ENCODE results near the gene CATSPERB.
"Not testable (repeated sequence)": the region's sequence is repeated elsewhere in the genome, so short reads cannot be mapped to it uniquely, and the experiment has no call there.

The CATSPERB gene

GRCh38 chr14:91545946-91546716, 185.8 kb downstream of the CATSPERB start:
- no peak for DNase-seq
- no peaks in the 10 kb centered on the region for H3K27me3 ChIP-seq (replicated peaks; ENCODE audit: control insufficient read depth, insufficient read depth, low read length, poor library complexity, severe bottlenecking)
- no peaks in the 10 kb centered on the region for H3K4me1 ChIP-seq (ENCODE audit: control insufficient read depth, insufficient read depth, low read length, poor library complexity, severe bottlenecking)
- no peak overlapping the region for H3K4me3 ChIP-seq (ENCODE audit: insufficient read depth, low read depth, low read length, poor library complexity, severe bottlenecking)
- H3K36me3 ChIP-seq (ENCODE audit: control insufficient read depth, insufficient read depth, low read length): no peaks in the 10 kb centered on the region
- no peaks in the 10 kb centered on the region for H3K9me3 ChIP-seq (ENCODE audit: control insufficient read depth, low read length)
- H3K27ac ChIP-seq (ENCODE audit: insufficient read depth, low read length, poor library complexity, severe bottlenecking): no peak overlapping the region

- H3K4me3 ChIP-seq (ENCODE audit: insufficient read depth, low read depth, low read length, poor library complexity, severe bottlenecking): no peak overlapping the region
- no peaks in the 10 kb centered on the region for H3K4me1 ChIP-seq (ENCODE audit: control insufficient read depth, insufficient read depth, low read length, poor library complexity, severe bottlenecking)
- no peak overlapping the region for H3K27ac ChIP-seq (ENCODE audit: insufficient read depth, low read length, poor library complexity, severe bottlenecking)
- H3K36me3 ChIP-seq (ENCODE audit: control insufficient read depth, insufficient read depth, low read length): no peaks in the 10 kb centered on the region
- DNase-seq: no peak
- H3K27me3 ChIP-seq (replicated peaks; ENCODE audit: control insufficient read depth, insufficient read depth, low read length, poor library complexity, severe bottlenecking): no peaks in the 10 kb centered on the region
- no peaks in the 10 kb centered on the region for H3K9me3 ChIP-seq (ENCODE audit: control insufficient read depth, low read length)
Observed at GRCh38 chr14:91545204-91545603, 186.7 kb downstream of the CATSPERB start.

DNA sequence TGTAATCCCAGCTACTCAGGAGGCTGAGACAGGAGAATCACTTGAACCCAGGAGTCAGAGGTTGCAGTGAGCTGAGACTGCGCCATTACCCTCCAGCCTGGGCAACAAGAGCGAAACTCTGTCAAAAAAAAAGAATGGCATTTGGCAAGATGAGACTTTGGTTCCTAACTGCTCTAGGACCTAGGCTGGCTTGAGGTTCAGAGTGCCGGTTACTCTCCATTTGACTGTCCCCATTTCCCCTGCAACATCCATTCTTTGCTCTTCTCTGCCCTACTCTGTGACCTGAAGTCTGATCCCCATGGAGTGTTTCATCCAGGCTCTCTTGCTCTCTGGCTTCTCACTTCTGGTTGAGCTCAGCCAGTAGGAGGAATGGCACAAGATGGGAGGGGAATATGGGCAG, 195.6 kb downstream of the CATSPERB start:
- no peak for DNase-seq
- H3K27me3 ChIP-seq (replicated peaks; ENCODE audit: control insufficient read depth, insufficient read depth, low read length, poor library complexity, severe bottlenecking): no peaks in the 10 kb centered on the region
- H3K4me3 ChIP-seq (ENCODE audit: insufficient read depth, low read depth, low read length, poor library complexity, severe bottlenecking): no peak overlapping the region
- no peaks in the 10 kb centered on the region for H3K4me1 ChIP-seq (ENCODE audit: control insufficient read depth, insufficient read depth, low read length, poor library complexity, severe bottlenecking)
- no peak overlapping the region for H3K27ac ChIP-seq (ENCODE audit: insufficient read depth, low read length, poor library complexity, severe bottlenecking)
- H3K9me3 ChIP-seq (ENCODE audit: control insufficient read depth, low read length): no peaks in the 10 kb centered on the region
- H3K36me3 ChIP-seq (ENCODE audit: control insufficient read depth, insufficient read depth, low read length): no peaks in the 10 kb centered on the region

DNA sequence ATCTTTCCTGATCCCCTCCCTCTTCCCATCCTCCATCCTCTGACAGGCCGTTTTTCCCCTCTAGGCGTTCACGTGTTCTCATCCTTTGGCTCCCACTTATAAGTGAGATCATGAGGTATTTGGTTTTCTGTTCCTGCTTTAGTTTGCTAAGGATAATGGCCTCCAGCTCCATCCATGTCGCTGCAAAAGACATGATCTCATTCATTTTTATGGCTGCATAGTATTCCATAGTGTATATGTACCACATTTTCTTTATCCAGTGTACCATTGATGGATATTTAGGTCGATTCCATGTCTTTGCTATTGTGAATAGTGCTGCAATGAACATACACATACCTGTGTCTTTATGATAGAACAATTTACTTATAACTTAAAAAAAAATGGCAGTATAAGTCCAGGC, 197.8 kb downstream of the CATSPERB start:
- not testable (repeated sequence) for H3K27me3 ChIP-seq (replicated peaks; ENCODE audit: control insufficient read depth, insufficient read depth, low read length, poor library complexity, severe bottlenecking); H3K9me3 ChIP-seq (ENCODE audit: control insufficient read depth, low read length); H3K4me3 ChIP-seq (ENCODE audit: insufficient read depth, low read depth, low read length, poor library complexity, severe bottlenecking); DNase-seq; H3K27ac ChIP-seq (ENCODE audit: insufficient read depth, low read length, poor library complexity, severe bottlenecking); H3K36me3 ChIP-seq (ENCODE audit: control insufficient read depth, insufficient read depth, low read length); H3K4me1 ChIP-seq (ENCODE audit: control insufficient read depth, insufficient read depth, low read length, poor library complexity, severe bottlenecking)

DNA sequence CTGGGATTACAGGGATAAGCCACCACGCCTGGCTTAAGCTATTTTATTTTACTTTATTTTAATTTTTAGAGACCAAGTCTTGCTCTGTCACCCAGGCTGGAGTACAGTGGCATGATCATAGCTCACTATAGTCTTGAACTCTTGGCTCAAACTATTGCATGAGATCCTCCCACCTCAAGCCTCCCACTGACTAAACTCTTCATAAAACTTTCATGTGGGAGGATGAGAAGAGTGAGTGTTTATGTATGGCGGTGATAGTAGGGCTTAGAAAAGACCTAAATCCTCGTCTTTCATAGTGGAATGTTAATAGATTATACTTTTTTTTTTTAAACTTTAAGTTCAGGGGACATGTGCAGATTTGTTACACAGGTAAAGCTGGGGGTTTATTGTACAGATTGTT, 198.3 kb downstream of the CATSPERB start:
- Histone ChIP-seq H3K4me3 (ENCODE audit: insufficient read depth, low read depth, low read length, poor library complexity, severe bottlenecking) (no peak overlapping the region), H3K27me3 (replicated peaks; ENCODE audit: control insufficient read depth, insufficient read depth, low read length, poor library complexity, severe bottlenecking) (no peaks in the 10 kb centered on the region)
- no peak for DNase-seq

More for the DNA sequence above, 198.3 kb downstream of the CATSPERB start:
- no peaks in the 10 kb centered on the region for H3K4me1 ChIP-seq (ENCODE audit: control insufficient read depth, insufficient read depth, low read length, poor library complexity, severe bottlenecking)
- no peaks in the 10 kb centered on the region for H3K9me3 ChIP-seq (ENCODE audit: control insufficient read depth, low read length)
- H3K36me3 ChIP-seq (ENCODE audit: control insufficient read depth, insufficient read depth, low read length): no peaks in the 10 kb centered on the region
- H3K27ac ChIP-seq (ENCODE audit: insufficient read depth, low read length, poor library complexity, severe bottlenecking): no peak overlapping the region

Measured in effector memory CD4-positive, alpha-beta T cell (primary cell).